Measurements from ENCODE around the gene BAIAP2. TPM values are rescaled to one million over a fixed set of nuclear protein-coding genes. Genes with fewer than 3 reads are reported as not detected.
A peak's percentile ranks its signal among the peaks of the same experiment; 100 is the strongest.

The BAIAP2 gene
- polyA plus RNA-seq, 3 donors: 8.6 to 17.0 (median 11.2) TPM

GRCh38 chr17:81002013-81002384, 33.0 kb upstream of the BAIAP2 start:
- H3K36me3 ChIP-seq (replicated peaks in 1 of 2; ENCODE audit: control insufficient read depth in 1 of 2, insufficient read depth in 2 of 2, low read length in 2 of 2): peaks cover 34 to 35% of the 10 kb centered on the region in 2 donors
- no peak overlapping the region for H3K4me2 ChIP-seq (replicated peaks; ENCODE audit: extremely low read depth, low read length, poor library complexity, severe bottlenecking)
- no peaks in the 10 kb centered on the region for H3K79me2 ChIP-seq (ENCODE audit: insufficient read depth, low read length)
- Mint-ChIP-seq H3K9me3 (peaks cover 0 to 16% (median 7%) of the 10 kb centered on the region in 7 donors), H3K4me3 (peak overlapping the region in 1 of 2 donors; percentile 79), H3K27me3 (ENCODE audit: low read depth in 3 of 3) (peaks cover 46 to 54% (median 48%) of the 10 kb centered on the region in 3 donors), H3K36me3 (peaks cover 32 to 35% of the 10 kb centered on the region in 2 donors), H3K4me1 (peaks cover 29% of the 10 kb centered on the region), H3K27ac (no peak overlapping the region)
- no peak overlapping the region for H2AFZ ChIP-seq (ENCODE audit: insufficient read depth, low read depth, low read length, poor library complexity, severe bottlenecking)
- H4K20me1 ChIP-seq (ENCODE audit: insufficient read depth, low read length): peaks cover 4% of the 10 kb centered on the region
- peaks cover 15 to 44% of the 10 kb centered on the region in 2 donors for H3K27me3 ChIP-seq (ENCODE audit: control insufficient read depth in 2 of 2, insufficient read depth in 2 of 2, low read length in 2 of 2)
- intact Hi-C loops (cut with micrococcal nuclease): no loop called here
- 88% methylated on average over 10 of the region's 10 CpGs for WGBS (ENCODE audit: insufficient coverage)
- H3K4me3 ChIP-seq (replicated peaks in 1 of 3; ENCODE audit: low read depth in 2 of 3, low read length in 3 of 3): no peak overlapping the region
- no peak overlapping the region for H3K9ac ChIP-seq (ENCODE audit: insufficient read depth, low read length, poor library complexity, severe bottlenecking)
- no peak for DNase-seq
- TF ChIP-seq CTCF (IDR thresholded peaks at IDR 0.05): no peak
- no peak overlapping the region for H3K27ac ChIP-seq (ENCODE audit: low read depth in 1 of 2, low read length in 2 of 2)
- peaks cover 17 to 21% of the 10 kb centered on the region in 2 donors for H3K4me1 ChIP-seq (ENCODE audit: control insufficient read depth in 1 of 2, insufficient read depth in 2 of 2, low read length in 2 of 2)
- H3K9me3 ChIP-seq (replicated peaks in 1 of 2; ENCODE audit: control insufficient read depth in 1 of 2, insufficient read depth in 1 of 2, low read length in 2 of 2): peaks cover 0 to 5% of the 10 kb centered on the region in 2 donors

GRCh38 chr17:81002409-81003361, 32.3 kb upstream of the BAIAP2 start:
- no peaks in the 10 kb centered on the region for H3K79me2 ChIP-seq (ENCODE audit: insufficient read depth, low read length)
- no peak for TF ChIP-seq CTCF (IDR thresholded peaks at IDR 0.05)
- H3K4me1 ChIP-seq (ENCODE audit: control insufficient read depth in 1 of 2, insufficient read depth in 2 of 2, low read length in 2 of 2): peaks cover 23 to 27% of the 10 kb centered on the region in 2 donors
- H3K36me3 Mint-ChIP-seq: peaks cover 27 to 29% of the 10 kb centered on the region in 2 donors
- H3K27me3 Mint-ChIP-seq (ENCODE audit: low read depth in 3 of 3): peaks cover 46 to 55% (median 49%) of the 10 kb centered on the region in 3 donors
- H3K27me3 ChIP-seq (ENCODE audit: control insufficient read depth in 2 of 2, insufficient read depth in 2 of 2, low read length in 2 of 2): peaks cover 15 to 44% of the 10 kb centered on the region in 2 donors
- no peak overlapping the region for H3K4me3 ChIP-seq (replicated peaks in 1 of 3; ENCODE audit: low read depth in 2 of 3, low read length in 3 of 3)
- no peak for DNase-seq
- H3K9me3 Mint-ChIP-seq: peaks cover 0 to 16% (median 7%) of the 10 kb centered on the region in 7 donors
- H3K27ac ChIP-seq (ENCODE audit: low read depth in 1 of 2, low read length in 2 of 2): no peak overlapping the region
- intact Hi-C loops (cut with micrococcal nuclease): no loop called here
- peaks cover 27 to 28% of the 10 kb centered on the region in 2 donors for H3K36me3 ChIP-seq (replicated peaks in 1 of 2; ENCODE audit: control insufficient read depth in 1 of 2, insufficient read depth in 2 of 2, low read length in 2 of 2)
- H3K4me1 Mint-ChIP-seq: peaks cover 35% of the 10 kb centered on the region
- no peak overlapping the region for H2AFZ ChIP-seq (ENCODE audit: insufficient read depth, low read depth, low read length, poor library complexity, severe bottlenecking)
- 31% methylated on average over 11 of the region's 21 CpGs for WGBS (ENCODE audit: insufficient coverage)
- peaks cover 4% of the 10 kb centered on the region for H4K20me1 ChIP-seq (ENCODE audit: insufficient read depth, low read length)
- H3K27ac Mint-ChIP-seq: no peak overlapping the region
- H3K9ac ChIP-seq (ENCODE audit: insufficient read depth, low read length, poor library complexity, severe bottlenecking): no peak overlapping the region
- peak overlapping the region in 1 of 2 donors; percentile 79 for H3K4me3 Mint-ChIP-seq
- no peak overlapping the region for H3K4me2 ChIP-seq (replicated peaks; ENCODE audit: extremely low read depth, low read length, poor library complexity, severe bottlenecking)
- peaks cover 0 to 5% of the 10 kb centered on the region in 2 donors for H3K9me3 ChIP-seq (replicated peaks in 1 of 2; ENCODE audit: control insufficient read depth in 1 of 2, insufficient read depth in 1 of 2, low read length in 2 of 2)
